HCT116 (cell line): ENCODE data around the gene MUC5B.

Source experiments
- ATF3 ChIP-seq: IDR thresholded peaks from 2 replicates; pipeline ENCODE4 v1.6.1; 2012
- CTCF ChIP-seq, 3 experiments: fragments of 200-600 bp in 1 of 3; sonication (generic) in 1 of 3; IDR thresholded peaks in 2 of 3; conservative IDR thresholded peaks in 1 of 3; 2 replicates each; pipeline ENCODE4 v1.5.1; 2012 to 2017; ENCODE audit warnings: low read depth in 2 of 3, low read length in 2 of 3, antibody characterized with exemption in 1 of 3, borderline replicate concordance in 1 of 3, control low read depth in 1 of 3, mild to moderate bottlenecking in 1 of 3, mixed read lengths in 1 of 3, mixed run types in 1 of 3, moderate library complexity in 1 of 3; ENCODE audit not compliant: insufficient read depth in 1 of 3
- EZH2 ChIP-seq: fragments of 200-600 bp; sonication (generic); IDR thresholded peaks from 2 replicates; pipeline ENCODE4 v1.6.1; 2017; ENCODE audit warnings: antibody characterized with exemption, mixed run types
- MAX ChIP-seq: IDR thresholded peaks from 2 replicates; pipeline ENCODE4 v1.6.1; 2012
- POLR2A ChIP-seq: IDR thresholded peaks from 2 replicates; pipeline ENCODE4 v1.7.0; 2011; ENCODE audit warnings: borderline replicate concordance; ENCODE audit not compliant: insufficient read depth, insufficient read length; ENCODE audit errors: extremely low read depth
- RAD21 ChIP-seq: IDR thresholded peaks from 2 replicates; pipeline ENCODE4 v1.6.1; 2012; ENCODE audit warnings: low read depth, mild to moderate bottlenecking
- ZBTB33 ChIP-seq: IDR thresholded peaks from 2 replicates; pipeline ENCODE4 v1.6.1; 2011; ENCODE audit warnings: mild to moderate bottlenecking, low read length, moderate library complexity; ENCODE audit not compliant: insufficient replicate concordance; ENCODE audit errors: extremely low read depth
- ZFX ChIP-seq: fragments of 450-650 bp; IDR thresholded peaks from 2 replicates; pipeline ENCODE4 v1.6.1; 2017
- ZNF274 ChIP-seq: fragments of 200-500 bp; sonication (Bioruptor generic); IDR thresholded peaks from 2 replicates; pipeline ENCODE4 v1.6.1; 2014; ENCODE audit warnings: mild to moderate bottlenecking, low read depth, low read length, inconsistent platforms

- TF ChIP-seq CTCF (IDR thresholded peaks at IDR 0.05 in 2 of 3, conservative IDR thresholded peaks at IDR 0.05 in 1 of 3; ENCODE audit: borderline replicate concordance in 1 of 3, insufficient read depth in 1 of 3, low read depth in 2 of 3, low read length in 2 of 3) (no peak), MAX (no peak), ZNF274 (no peak), ZFX (no peak), RAD21 (no peak), ATF3 (no peak), POLR2A (no peak), EZH2 (no peak), ZBTB33 (no peak)
Measured at GRCh38 chr11:1234054-1234720, 11.3 kb downstream of the MUC5B start.
